Calu3 (cell line): ENCODE results near the gene PECR. TPM values are rescaled to one million over a fixed set of nuclear protein-coding genes. Genes with fewer than 3 reads are reported as not detected.

Experiments
- BruUV-seq: library from RNA; stranded (reverse); fragments of 400-500 nt; replicated peaks from 2 replicates; lab custom pipeline; 2021; lab: Mats Ljungman, UMichigan
- CTCF ChIA-PET: fragments of 300-600 bp; sonication (Branson Sonifier 250); formaldehyde crosslinking; loops from one replicate; lab custom pipeline; 2022; ENCODE audit warnings: antibody characterized with exemption; lab: Charles Lee
- DNase-seq: peaks from one replicate; pipeline ENCODE4 v3.0.0; 2022
- H3K27ac Mint-ChIP-seq: one replicate; pipeline ENCODE4 v1.8.0; 2022; ENCODE audit warnings: mixed read lengths; ENCODE audit not compliant: unreplicated experiment
- H3K27me3 Mint-ChIP-seq: one replicate; pipeline ENCODE4 v1.8.0; 2022; ENCODE audit warnings: mixed read lengths; ENCODE audit not compliant: unreplicated experiment
- H3K36me3 Mint-ChIP-seq: one replicate; pipeline ENCODE4 v1.8.0; 2022; ENCODE audit warnings: mild to moderate bottlenecking, moderate library complexity, mixed read lengths; ENCODE audit not compliant: insufficient read depth, unreplicated experiment
- H3K4me1 Mint-ChIP-seq: one replicate; pipeline ENCODE4 v1.8.0; 2022; ENCODE audit warnings: mild to moderate bottlenecking, low read depth, mixed read lengths; ENCODE audit not compliant: unreplicated experiment
- H3K4me3 Mint-ChIP-seq: one replicate; pipeline ENCODE4 v1.8.0; 2022; ENCODE audit warnings: mild to moderate bottlenecking, low read depth, moderate library complexity, mixed read lengths; ENCODE audit not compliant: unreplicated experiment
- H3K9me3 Mint-ChIP-seq: one replicate; pipeline ENCODE4 v1.8.0; 2022; ENCODE audit warnings: low read depth, mixed read lengths; ENCODE audit not compliant: unreplicated experiment
- intact Hi-C: fragments of 100-400 bp; cut with micrococcal nuclease; formaldehyde crosslinking; loops from one replicate; pipeline ENCODE4 v1.10.0; 2022; ENCODE audit not compliant: unreplicated experiment
- total RNA-seq: library from RNA; stranded (reverse); gene quantifications from 2 replicates; pipeline ENCODE4 v1.2.3, GENCODE V29; 2022
- TF ChIP-seq, protein P1 (sequence below): fragments of 200-600 bp; IDR thresholded peaks from one replicate; pipeline ENCODE4 v1.8.0; 2022; ENCODE audit warnings: antibody characterized with exemption; ENCODE audit not compliant: unreplicated experiment

Gene PECR
- total RNA-seq, 1 experiment from 2014 or later, result 40.7 TPM

DNA sequence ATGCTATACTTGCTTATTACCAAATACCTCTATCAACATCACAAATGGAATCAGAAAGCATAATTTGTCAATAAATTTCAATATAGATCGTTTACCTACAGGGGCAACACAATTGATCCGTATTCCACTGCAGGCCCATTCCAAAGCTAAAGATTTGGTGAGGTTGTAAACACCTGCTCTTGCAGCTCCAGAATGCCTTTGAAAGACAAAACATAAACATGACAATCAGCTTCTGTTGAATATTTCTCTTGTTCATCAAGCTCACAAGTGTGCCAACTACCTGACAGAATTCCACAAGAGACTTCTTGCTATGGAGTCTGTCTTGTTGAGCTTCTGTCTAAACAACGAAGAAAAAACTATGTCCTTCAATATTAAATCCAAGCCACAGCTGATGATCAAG is 30.3 kb downstream of the PECR start:
- no peak for DNase-seq
- intact Hi-C loops, result no loop called here
- Mint-ChIP-seq H3K27me3 (no peaks in the 10 kb centered on the region), H3K27ac (no peak overlapping the region), H3K36me3 (peaks cover 36% of the 10 kb centered on the region), H3K4me3 (no peak overlapping the region), H3K4me1 (peaks cover 12% of the 10 kb centered on the region), H3K9me3 (no peaks in the 10 kb centered on the region)
- CTCF ChIA-PET, result interaction anchor here (1.5 kb wide), 1 partner anchor 17 kb away, joined by 3 read pairs; no protein-coding TSS in a partner anchor
- no TSS peak for BruUV-seq
- TF ChIP-seq, protein P1, sequence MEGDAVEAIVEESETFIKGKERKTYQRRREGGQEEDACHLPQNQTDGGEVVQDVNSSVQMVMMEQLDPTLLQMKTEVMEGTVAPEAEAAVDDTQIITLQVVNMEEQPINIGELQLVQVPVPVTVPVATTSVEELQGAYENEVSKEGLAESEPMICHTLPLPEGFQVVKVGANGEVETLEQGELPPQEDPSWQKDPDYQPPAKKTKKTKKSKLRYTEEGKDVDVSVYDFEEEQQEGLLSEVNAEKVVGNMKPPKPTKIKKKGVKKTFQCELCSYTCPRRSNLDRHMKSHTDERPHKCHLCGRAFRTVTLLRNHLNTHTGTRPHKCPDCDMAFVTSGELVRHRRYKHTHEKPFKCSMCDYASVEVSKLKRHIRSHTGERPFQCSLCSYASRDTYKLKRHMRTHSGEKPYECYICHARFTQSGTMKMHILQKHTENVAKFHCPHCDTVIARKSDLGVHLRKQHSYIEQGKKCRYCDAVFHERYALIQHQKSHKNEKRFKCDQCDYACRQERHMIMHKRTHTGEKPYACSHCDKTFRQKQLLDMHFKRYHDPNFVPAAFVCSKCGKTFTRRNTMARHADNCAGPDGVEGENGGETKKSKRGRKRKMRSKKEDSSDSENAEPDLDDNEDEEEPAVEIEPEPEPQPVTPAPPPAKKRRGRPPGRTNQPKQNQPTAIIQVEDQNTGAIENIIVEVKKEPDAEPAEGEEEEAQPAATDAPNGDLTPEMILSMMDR, result no peak

DNA sequence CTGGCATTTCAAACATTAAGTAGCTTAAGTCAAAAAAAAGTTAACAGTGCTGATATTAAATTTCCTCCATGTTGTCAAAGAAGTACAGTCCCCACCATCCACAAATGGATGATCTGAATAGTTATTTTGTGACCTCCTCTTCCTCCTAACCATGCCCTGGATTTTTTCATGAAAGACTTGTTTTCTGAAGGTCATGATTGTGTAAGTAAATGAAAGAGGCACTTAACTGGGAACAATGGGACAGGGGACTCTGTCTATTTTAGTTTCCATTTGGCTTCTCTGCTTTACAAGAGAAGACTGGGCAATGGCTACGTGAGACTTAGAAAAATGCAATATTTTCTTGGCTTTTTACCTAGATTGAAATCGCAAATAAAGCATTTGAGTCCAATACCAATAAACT is 32.2 kb downstream of the PECR start:
- BruUV-seq, result no TSS peak
- CTCF ChIA-PET, result no interaction called here
- Mint-ChIP-seq H3K27me3 (no peaks in the 10 kb centered on the region), H3K36me3 (peaks cover 22% of the 10 kb centered on the region), H3K27ac (no peak overlapping the region), H3K4me1 (no peaks in the 10 kb centered on the region), H3K4me3 (no peak overlapping the region), H3K9me3 (no peaks in the 10 kb centered on the region)
- TF ChIP-seq, protein P1, result no peak
- no peak for DNase-seq
- intact Hi-C loops, result no loop called here

DNA sequence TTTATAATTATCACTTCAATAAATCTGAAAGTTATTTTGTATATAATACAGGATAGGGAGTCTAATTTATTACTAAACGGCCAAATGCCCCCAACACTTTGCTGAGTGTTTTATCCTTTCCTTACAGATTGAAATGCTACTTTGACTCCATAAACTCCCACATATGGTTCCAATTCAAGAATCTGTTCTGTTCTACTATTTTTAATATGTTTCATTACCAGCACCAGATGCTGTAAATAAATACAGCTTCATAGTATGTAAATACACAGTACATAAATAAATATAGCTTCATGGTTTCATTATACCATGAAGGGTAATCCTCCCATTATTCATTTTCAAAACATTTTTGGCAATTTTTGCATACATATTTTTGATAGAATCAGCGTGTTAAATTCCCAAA is 34.2 kb downstream of the PECR start:
- DNase-seq, result no peak
- H3K4me1 Mint-ChIP-seq, result no peaks in the 10 kb centered on the region
- H3K27me3 Mint-ChIP-seq, result no peaks in the 10 kb centered on the region
- no peaks in the 10 kb centered on the region for H3K9me3 Mint-ChIP-seq
- no peak overlapping the region for H3K27ac Mint-ChIP-seq
- BruUV-seq, result no TSS peak
- CTCF ChIA-PET, result no interaction called here
- peaks cover 32% of the 10 kb centered on the region for H3K36me3 Mint-ChIP-seq
- intact Hi-C loops, result no loop called here
- TF ChIP-seq, protein P1, result no peak
- no peak overlapping the region for H3K4me3 Mint-ChIP-seq

DNA sequence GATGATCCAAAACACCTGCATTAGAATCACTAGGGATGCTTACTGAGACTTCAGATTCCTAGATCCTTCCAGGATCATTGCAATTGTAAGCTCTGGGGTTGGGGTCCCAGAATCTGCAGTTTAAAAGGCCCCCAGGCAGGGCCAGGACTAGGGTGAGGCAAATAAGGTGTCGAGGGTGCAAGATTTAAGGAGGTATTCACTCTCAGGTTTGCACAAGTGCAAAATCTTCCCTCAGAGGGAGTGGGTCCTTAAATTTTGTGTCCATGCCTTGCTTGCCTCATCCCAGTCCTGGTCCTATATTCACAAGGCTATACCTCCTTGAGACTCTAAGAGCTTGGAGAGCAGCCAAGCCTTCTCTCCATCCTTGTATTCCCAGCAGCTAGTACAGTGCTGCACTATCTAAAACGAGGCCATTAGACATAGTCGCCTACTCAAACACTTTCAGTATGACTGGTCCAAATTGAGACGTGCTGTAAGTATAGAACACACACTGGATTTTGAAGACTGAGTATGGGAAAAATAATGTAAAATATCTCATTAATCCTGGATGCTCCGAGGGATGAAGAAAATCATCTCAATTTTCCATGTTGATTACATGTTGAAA is 36.6 kb downstream of the PECR start:
- CTCF ChIA-PET, result interaction anchor here (1.2 kb wide), 1 partner anchor 13 kb away, joined by 3 read pairs; no protein-coding TSS in a partner anchor
- no peak overlapping the region for H3K27ac Mint-ChIP-seq
- no peak overlapping the region for H3K4me3 Mint-ChIP-seq
- intact Hi-C loops, result no loop called here
- no peak for DNase-seq
- no peaks in the 10 kb centered on the region for H3K27me3 Mint-ChIP-seq
- no TSS peak for BruUV-seq
- H3K9me3 Mint-ChIP-seq, result no peaks in the 10 kb centered on the region
- H3K4me1 Mint-ChIP-seq, result no peaks in the 10 kb centered on the region
- H3K36me3 Mint-ChIP-seq, result peaks cover 27% of the 10 kb centered on the region
- TF ChIP-seq, protein P1, result no peak
